Activated CD4-positive, alpha-beta T cell treated with anti-CD3 and anti-CD28 coated beads, Interleukin-2, amount 50 U/mL, for 24 hours (primary cell): ENCODE results near the gene P3H2.
A peak's percentile ranks its signal among the peaks of the same experiment; 100 is the strongest.
"Not testable (repeated sequence)": the region's sequence is repeated elsewhere in the genome, so short reads cannot be mapped to it uniquely, and the experiment has no call there.

Experiments
- DNase-seq, 2 donors: peaks; one replicate each; pipeline ENCODE4 v3.0.0-alpha.2; 2020; ENCODE audit warnings: low read depth in 1 of 2, low spot score in 1 of 2

Gene P3H2

DNA sequence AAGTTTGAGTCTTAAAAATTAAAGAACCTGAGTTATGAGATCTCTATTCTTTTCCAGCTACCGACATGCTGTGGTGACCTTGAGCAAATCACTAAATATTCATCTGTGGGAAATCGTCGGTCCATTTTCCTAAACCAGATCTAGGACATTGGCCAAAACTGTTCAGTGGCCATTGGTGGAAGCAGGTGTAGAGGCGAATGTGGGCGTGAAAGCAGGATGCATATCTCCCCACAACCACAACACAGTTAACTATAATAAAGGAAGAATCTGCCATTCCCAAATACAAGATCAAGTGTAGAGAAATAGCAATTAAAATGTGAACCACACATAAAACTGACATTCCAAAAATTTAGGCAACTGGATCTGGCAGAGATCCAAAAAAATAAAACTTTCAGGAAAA, 129.9 kb downstream of the P3H2 start:
- DNase-seq, result no peak

DNA sequence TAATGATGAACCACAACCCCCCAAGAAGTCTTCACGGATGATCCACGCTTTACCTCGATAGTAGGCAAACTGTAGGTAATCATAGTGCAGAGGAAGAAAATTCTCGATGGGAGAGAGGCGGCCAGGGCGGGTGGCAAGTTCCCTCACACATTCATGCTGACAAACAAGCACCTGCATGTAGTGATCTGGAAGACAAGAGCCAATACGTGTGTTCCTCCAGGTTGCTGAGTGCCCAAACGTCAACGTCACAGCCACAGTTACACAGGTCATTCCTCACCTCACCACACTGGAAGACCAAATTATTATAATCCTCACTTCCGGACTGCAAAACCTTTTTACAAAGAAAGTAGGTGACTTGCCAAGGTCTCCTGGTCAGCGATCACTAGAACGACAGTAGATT, 131.8 kb downstream of the P3H2 start:
- no peak for DNase-seq

DNA sequence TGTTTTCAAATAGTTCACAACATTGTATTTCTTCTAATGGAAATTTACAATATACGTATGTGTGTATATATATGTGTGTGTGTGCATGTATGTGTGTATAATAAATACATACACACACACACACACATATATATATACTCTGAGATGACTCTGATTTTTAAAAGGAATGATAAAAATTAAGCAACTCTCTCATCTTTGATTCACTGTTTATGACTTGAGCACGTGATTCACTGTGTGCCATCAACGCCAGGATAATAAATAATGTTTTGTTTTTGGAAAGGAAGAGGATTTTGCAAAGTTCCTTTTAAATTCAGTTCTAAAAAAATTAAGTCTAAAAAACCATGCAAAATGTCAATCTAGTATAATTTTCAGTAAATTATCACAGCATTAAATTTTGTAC, 132.4 kb downstream of the P3H2 start:
- no peak for DNase-seq

GRCh38 chr3:189985948-189986347, 134.7 kb downstream of the P3H2 start:
- no peak for DNase-seq

DNA sequence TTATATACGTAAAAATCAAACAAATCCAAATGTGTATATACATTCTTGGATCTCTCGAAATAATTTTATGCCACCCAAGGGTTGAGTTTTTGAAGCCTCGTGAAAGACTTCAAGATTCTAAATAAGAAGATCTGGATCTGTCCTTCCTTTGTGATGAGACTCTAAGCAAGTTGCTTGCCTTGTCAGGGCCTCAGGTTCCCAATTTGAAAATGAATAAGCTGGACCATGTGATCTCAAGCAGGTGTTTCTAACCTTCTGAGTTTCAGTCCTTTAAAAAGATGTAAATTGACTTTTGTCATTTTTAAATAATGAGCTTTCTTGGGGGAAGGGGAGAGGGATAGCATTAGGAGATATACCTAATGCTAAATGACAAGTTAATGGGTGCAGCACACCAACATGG, 137.1 kb downstream of the P3H2 start:
- DNase-seq, result no peak

GRCh38 chr3:189982321-189982945, 138.3 kb downstream of the P3H2 start:
- DNase-seq, result no peak

DNA sequence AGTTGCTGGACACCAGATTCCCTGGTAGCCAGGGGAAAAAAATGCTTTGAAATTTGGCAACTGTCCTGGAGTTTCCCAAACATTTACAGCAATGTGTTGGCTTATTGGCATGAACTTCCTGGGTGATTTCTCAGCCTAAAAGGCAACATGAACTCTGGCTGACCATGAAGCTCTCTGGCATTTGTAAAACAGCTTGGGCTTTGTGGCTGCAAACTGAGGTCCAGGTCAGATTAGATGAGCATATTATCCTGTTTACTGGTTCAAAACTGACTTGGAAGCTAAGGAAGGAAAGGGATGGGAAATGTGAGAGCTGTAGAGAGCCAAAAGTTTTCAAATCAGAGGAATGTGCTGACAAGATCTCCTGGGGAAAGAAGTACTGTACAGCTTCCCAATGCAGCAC, 139.0 kb downstream of the P3H2 start:
- no peak for DNase-seq

- no peak for DNase-seq
These were observed 141.9 kb downstream of the P3H2 start for GRCh38 chr3:189978753-189979152.

- no peak for DNase-seq
These were observed 143.5 kb downstream of the P3H2 start for GRCh38 chr3:189977174-189977573.

GRCh38 chr3:189975391-189975990, 145.2 kb downstream of the P3H2 start:
- no peak for DNase-seq

DNA sequence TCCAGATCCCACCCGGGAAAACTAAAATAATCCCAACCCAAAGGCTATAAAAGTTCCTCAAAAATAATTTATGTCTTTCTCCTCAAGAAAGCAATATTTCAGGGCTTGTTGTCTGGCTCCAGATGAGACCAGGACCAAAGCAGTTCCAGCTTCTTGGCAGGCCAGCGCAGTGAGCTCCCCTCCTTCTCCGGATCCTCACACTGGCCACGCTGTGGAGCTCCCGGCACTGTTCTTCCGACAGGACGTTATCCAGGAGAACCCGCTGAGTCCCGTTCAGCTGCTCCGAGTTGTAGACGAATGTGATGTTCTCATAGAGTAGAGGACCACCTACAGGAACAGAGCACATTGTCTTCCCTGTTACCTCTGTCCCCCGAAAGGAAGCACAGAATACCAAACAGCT, 146.3 kb downstream of the P3H2 start:
- no peak for DNase-seq

- DNase-seq, result peak in 1 of 2 donors; percentile 25
These were observed 153.3 kb downstream of the P3H2 start for GRCh38 chr3:189967254-189967865.

DNA sequence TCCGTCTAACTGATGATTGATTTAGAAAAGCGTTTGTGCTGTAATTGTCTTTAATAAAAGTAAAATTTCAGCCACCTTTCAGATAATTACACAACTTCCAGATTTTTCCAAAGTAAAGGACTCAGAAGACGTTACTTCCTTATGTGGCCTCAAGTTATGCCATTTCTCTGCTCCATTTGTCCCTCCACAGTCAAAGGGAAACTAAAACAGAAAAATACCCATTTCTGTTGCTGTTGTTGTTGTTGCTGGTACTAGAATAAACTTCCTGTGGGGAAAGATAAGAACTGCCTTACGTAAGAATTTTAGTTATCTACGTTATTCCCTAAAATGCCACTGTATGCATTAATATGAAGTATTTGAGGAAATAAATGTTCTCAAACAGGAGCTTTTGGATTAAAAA, 153.9 kb downstream of the P3H2 start:
- DNase-seq, result no peak

GRCh38 chr3:189964623-189965332, 155.9 kb downstream of the P3H2 start:
- DNase-seq, result no peak

DNA sequence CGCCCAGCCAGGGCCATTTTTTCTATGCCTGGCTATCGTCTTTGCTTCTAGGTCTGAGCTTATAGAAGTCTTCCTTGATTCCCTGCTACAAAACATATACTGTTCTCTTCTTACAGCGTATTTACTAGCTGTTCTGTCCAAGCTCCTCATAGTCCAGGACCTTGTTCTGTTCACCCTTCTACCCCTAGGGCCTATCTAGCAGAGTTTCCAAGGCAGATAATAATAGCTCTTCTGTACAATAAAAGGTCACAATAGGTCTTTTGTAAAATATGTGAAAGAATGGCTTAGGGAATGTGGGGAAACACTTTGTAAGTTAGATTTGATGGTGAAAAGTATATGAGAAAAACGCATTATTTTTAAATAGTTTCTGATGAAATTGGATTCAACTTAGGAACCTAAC, 158.2 kb downstream of the P3H2 start:
- DNase-seq, result no peak

GRCh38 chr3:189961522-189962161, 159.1 kb downstream of the P3H2 start:
- peak; percentile 51 to 70 for DNase-seq

GRCh38 chr3:189961086-189961485, 159.6 kb downstream of the P3H2 start:
- DNase-seq, result not testable (repeated sequence)

GRCh38 chr3:189954733-189955665, 165.7 kb downstream of the P3H2 start:
- DNase-seq, result no peak

DNA sequence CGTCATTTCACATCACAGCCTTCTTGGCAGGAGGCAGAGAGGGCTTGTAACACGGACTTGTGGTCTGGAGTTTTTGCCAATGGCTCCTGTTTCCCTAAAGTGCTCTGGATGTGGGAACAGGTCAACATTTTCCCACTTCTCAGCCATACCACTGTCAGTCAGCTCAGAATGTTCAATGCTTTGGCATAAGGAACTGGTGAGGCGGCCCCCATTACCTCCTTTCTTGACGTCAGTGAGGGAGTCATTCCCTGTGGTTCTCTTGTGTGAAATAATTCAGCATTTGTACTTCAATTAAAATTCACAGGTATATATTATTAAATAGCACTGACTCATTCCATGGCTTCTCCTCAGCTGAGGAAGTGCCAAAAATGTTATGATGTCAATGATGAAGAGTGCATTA, 167.1 kb downstream of the P3H2 start:
- no peak for DNase-seq

DNA sequence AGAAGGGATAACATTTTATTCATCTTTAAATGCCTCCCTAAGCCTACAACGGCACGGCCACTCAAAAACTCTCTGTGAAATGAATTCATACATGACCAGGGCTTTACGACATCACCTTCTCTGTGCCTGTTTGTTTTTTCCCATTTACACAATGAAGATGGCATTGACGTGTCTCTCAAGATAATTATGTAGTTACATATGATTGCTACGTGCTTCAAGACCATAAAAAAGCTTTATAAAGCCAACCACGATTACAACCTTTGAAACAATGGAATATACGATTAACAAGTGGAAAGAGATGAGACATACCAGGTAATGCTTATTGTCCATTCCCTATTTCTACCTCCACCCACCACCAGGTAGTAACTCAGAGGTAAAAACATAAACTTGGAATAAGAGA, 168.4 kb downstream of the P3H2 start:
- DNase-seq, result no peak

DNA sequence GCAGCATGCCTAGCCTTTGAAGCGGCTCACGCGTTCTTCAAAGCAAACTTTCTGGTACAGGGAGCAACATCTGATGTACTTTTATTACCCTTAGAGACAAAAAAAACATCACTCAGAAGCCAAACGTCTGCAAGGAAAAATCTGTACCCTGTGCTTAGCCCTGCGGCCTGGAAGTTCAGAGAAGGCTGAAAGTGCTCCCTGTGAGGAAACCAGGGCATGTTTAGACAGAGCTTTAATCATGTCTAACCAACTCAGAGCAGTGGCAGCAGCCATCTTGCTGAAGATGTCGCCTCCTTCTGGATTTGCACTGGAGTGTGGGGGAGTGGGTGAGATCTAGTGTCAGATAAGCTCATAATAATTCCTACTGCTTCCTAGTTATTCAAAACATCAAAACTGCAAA, 170.4 kb downstream of the P3H2 start:
- no peak for DNase-seq
